Hematopoietic multipotent progenitor cell treated with erythropoietin and hydrocortisone succinate and interleukin-3 and kit ligand, for 15 days (in vitro differentiated cells): ENCODE measurements around the gene TRIM28.

Experiments
- DNase-seq: peaks from one replicate; pipeline ENCODE4 v3.0.0-alpha.2; 2015; ENCODE audit warnings: low spot score

The TRIM28 gene

DNA sequence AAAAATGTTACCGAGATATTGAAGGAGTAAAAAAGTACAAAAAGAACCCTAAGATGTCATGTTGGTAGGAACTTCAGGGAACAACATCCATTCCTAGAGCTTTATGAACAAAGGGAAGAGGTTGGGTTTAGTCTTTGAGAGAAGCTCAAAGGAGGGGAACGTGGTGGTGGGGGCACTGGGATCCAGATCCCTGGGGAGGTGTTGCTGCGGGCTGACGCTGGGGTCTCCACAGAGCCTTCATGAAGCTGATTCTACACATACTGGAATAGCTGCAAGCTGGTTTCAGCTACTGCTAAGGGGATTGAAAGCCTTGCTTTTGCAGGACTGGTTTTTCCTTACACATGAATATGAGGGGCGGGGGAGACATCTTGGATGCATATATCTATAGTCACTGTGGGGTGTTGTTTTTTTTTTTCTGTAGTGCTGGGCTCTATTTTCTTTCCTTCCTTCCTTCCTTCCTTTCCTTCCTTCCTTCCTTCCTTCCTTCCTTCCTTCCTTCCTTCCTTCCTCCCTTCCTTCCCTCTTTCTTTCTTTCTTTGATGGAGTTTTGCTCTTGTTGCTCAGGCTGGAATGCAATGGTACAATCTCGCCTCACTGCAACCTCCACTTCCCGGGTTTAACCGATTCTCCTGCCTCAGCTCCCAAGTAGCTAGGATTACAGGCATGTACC is 35.7 kb downstream of the TRIM28 start:
- no peak for DNase-seq

GRCh38 chr19:58581227-58582141 is 37.6 kb downstream of the TRIM28 start:
- DNase-seq, result peak; percentile 89

DNA sequence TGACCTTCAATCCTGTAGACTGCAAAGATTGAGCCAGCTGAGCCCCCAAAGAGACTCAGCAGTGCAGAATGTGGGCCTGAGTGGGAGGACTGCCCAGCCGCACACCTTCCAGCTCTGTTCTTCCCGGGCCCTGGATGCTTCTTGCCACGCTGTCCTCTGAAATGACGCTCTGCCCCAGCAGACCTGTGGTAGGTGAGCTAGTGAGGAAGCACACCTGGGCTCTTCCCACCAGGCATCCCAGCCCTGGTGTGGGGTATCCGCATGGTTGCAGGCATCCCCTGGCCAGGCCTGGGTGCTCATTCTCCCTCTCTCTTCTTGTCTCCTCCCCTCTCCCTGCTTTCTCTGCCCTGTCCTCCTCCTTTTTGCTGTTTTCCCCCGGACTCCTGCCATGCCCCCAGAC is 39.1 kb downstream of the TRIM28 start:
- DNase-seq, result no peak

GRCh38 chr19:58584498-58585441 is 40.9 kb downstream of the TRIM28 start:
- peak; percentile 46 for DNase-seq

- no peak for DNase-seq
Measured at GRCh38 chr19:58585442-58586132, 41.7 kb downstream of the TRIM28 start.

DNA sequence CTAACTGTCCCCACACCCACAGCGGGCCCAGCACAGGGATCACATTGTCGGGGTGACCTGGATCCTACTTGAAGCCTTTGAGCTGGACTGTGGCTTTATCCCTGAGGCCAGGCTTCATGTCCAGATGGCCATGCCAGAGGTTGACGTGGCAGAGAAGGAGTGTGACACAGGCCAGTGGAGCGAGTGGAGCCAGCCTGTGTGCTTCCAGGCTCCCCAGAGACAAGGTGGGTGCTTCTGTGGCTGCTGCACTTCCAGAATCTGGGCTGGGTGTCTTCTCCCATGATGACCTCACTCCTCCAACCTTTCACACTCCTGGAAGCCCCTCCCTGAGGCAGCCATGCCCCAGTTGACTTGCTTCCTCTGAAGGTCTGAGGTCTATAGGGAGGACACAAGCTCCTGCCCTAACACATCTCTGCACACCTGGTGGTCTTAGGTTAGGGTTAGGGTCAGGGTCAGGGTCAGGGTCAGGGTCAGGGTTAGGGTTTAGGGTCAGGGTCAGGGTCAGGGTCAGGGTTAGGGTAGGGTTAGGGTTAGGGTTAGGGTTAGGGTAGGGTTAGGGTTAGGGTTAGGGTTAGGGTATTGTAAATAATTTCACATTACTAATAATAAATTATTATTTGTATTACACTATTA is 42.4 kb downstream of the TRIM28 start:
- no peak for DNase-seq
